Measurements from ENCODE around the gene KIF5A. TPM values are rescaled to one million over a fixed set of nuclear protein-coding genes. Genes with fewer than 3 reads are reported as not detected.
"Not testable (repeated sequence)": the region's sequence is repeated elsewhere in the genome, so short reads cannot be mapped to it uniquely, and the experiment has no call there.

The KIF5A gene
- total RNA-seq, 4 donors from 2014 or later: 1.9 to 4.8 (median 2.9) TPM

- whole genome bisulfite sequencing, 2 donors: 74 to 91% methylated on average over 4 to 5 of the region's 5 CpGs
- Histone ChIP-seq H3K27me3 (peaks cover 0 to 16% of the 10 kb centered on the region in 2 donors), H3K27ac (no peak overlapping the region), H3K36me3 (peaks cover 0 to 43% (median 0%) of the 10 kb centered on the region in 3 donors), H3K4me1 (peaks cover 0 to 58% (median 12%) of the 10 kb centered on the region in 4 donors), H3K9me3 (no peaks in the 10 kb centered on the region), H3K4me3 (no peak overlapping the region)
- TF ChIP-seq CTCF (IDR thresholded peaks at IDR 0.05) (no peak), POLR2A (IDR thresholded peaks at IDR 0.05) (no peak), EP300 (IDR thresholded peaks at IDR 0.05) (no peak)
- no peak for DNase-seq (ENCODE audit: low spot score in 2 of 2)
Observed at GRCh38 chr12:57615637-57616036, 65.8 kb downstream of the KIF5A start.

- H3K27ac ChIP-seq: no peak overlapping the region
Observed at GRCh38 chr12:57616383-57617101, 66.7 kb downstream of the KIF5A start.

GRCh38 chr12:57617942-57618341 is 68.1 kb downstream of the KIF5A start:
- no peak for TF ChIP-seq POLR2A (IDR thresholded peaks at IDR 0.05)
- TF ChIP-seq EP300 (IDR thresholded peaks at IDR 0.05): no peak
- TF ChIP-seq CTCF (IDR thresholded peaks at IDR 0.05): no peak
- WGBS, 2 donors: 61 to 62% methylated on average over 10 to 11 of the region's 11 CpGs
- peaks cover 0 to 50% (median 19%) of the 10 kb centered on the region in 4 donors for H3K4me1 ChIP-seq
- H3K9me3 ChIP-seq: no peaks in the 10 kb centered on the region
- DNase-seq (ENCODE audit: low spot score in 2 of 2): no peak
- H3K27me3 ChIP-seq: peaks cover 0 to 39% of the 10 kb centered on the region in 2 donors
- H3K27ac ChIP-seq: no peak overlapping the region
- H3K4me3 ChIP-seq: no peak overlapping the region
- peaks cover 0 to 43% (median 0%) of the 10 kb centered on the region in 3 donors for H3K36me3 ChIP-seq

More at GRCh38 chr12:57616383-57617101, 66.7 kb downstream of the KIF5A start:
- no peak for TF ChIP-seq CTCF (IDR thresholded peaks at IDR 0.05)
- Histone ChIP-seq H3K27me3 (peaks cover 0 to 26% of the 10 kb centered on the region in 2 donors), H3K36me3 (peaks cover 0 to 43% (median 0%) of the 10 kb centered on the region in 3 donors), H3K4me1 (peaks cover 0 to 58% (median 19%) of the 10 kb centered on the region in 4 donors), H3K9me3 (no peaks in the 10 kb centered on the region), H3K4me3 (no peak overlapping the region)
- no peak for DNase-seq (ENCODE audit: low spot score in 2 of 2)
- WGBS, 2 donors: 74 to 79% methylated on average over 3 of the region's 3 CpGs

- H3K4me1 ChIP-seq: peaks cover 0 to 45% (median 19%) of the 10 kb centered on the region in 4 donors
- peaks cover 0 to 43% (median 0%) of the 10 kb centered on the region in 3 donors for H3K36me3 ChIP-seq
- not testable (repeated sequence) for H3K27ac ChIP-seq; DNase-seq (ENCODE audit: low spot score in 2 of 2); H3K9me3 ChIP-seq; H3K4me3 ChIP-seq
- WGBS, 2 donors: 91% methylated on average over 6 of the region's 6 CpGs
- peaks cover 0 to 39% of the 10 kb centered on the region in 2 donors for H3K27me3 ChIP-seq
Observed at GRCh38 chr12:57618431-57618830, 68.6 kb downstream of the KIF5A start.

GRCh38 chr12:57618966-57619433 is 69.2 kb downstream of the KIF5A start:
- H3K4me1 ChIP-seq: peaks cover 0 to 39% (median 16%) of the 10 kb centered on the region in 4 donors
- DNase-seq (ENCODE audit: low spot score in 2 of 2): no peak
- WGBS, 2 donors: 57 to 64% methylated on average over 16 of the region's 16 CpGs

More at GRCh38 chr12:57618966-57619433, 69.2 kb downstream of the KIF5A start:
- peaks cover 0 to 39% of the 10 kb centered on the region in 2 donors for H3K27me3 ChIP-seq
- H3K4me3 ChIP-seq: no peak overlapping the region
- peaks cover 0 to 39% (median 0%) of the 10 kb centered on the region in 3 donors for H3K36me3 ChIP-seq
- H3K27ac ChIP-seq: no peak overlapping the region
- TF ChIP-seq EP300 (IDR thresholded peaks at IDR 0.05) (no peak), CTCF (IDR thresholded peaks at IDR 0.05) (no peak), POLR2A (IDR thresholded peaks at IDR 0.05) (no peak)
- no peaks in the 10 kb centered on the region for H3K9me3 ChIP-seq
